HEK293 (cell line): Measurements from ENCODE around the gene HAUS8.

Experiments
- BCL11A ChIP-seq: fragments of 450-650 bp; formaldehyde crosslinking; IDR thresholded peaks from 2 replicates; pipeline ENCODE4 v1.5.1; 2016; ENCODE audit warnings: low read depth, missing biosample characterization, missing genetic modification characterization
- GLI2 ChIP-seq: fragments of 450-650 bp; formaldehyde crosslinking; IDR thresholded peaks from 2 replicates; pipeline ENCODE4; 2017; ENCODE audit warnings: missing biosample characterization, missing genetic modification characterization, low read depth, borderline replicate concordance
- KLF16 ChIP-seq: fragments of 450-650 bp; formaldehyde crosslinking; IDR thresholded peaks from 2 replicates; pipeline ENCODE4 v1.5.1; 2017; ENCODE audit warnings: missing biosample characterization, missing genetic modification characterization
- SP7 ChIP-seq: fragments of 450-650 bp; formaldehyde crosslinking; IDR thresholded peaks from 2 replicates; pipeline ENCODE4 v1.5.1; 2016; ENCODE audit warnings: missing biosample characterization, missing genetic modification characterization
- ZFP41 ChIP-seq: fragments of 450-650 bp; formaldehyde crosslinking; IDR thresholded peaks from 2 replicates; pipeline ENCODE4 v1.5.1; 2016; ENCODE audit warnings: missing biosample characterization, missing genetic modification characterization, borderline replicate concordance
- ZNF112 ChIP-seq: fragments of 450-650 bp; formaldehyde crosslinking; IDR thresholded peaks from 2 replicates; pipeline ENCODE4 v1.5.0; 2017; ENCODE audit warnings: missing biosample characterization, missing genetic modification characterization
- ZNF16 ChIP-seq: fragments of 450-650 bp; formaldehyde crosslinking; IDR thresholded peaks from 2 replicates; pipeline ENCODE4 v1.5.1; 2016; ENCODE audit warnings: low read depth, missing biosample characterization, missing genetic modification characterization
- ZNF174 ChIP-seq: fragments of 450-650 bp; formaldehyde crosslinking; IDR thresholded peaks from 2 replicates; pipeline ENCODE4 v1.5.0; 2017; ENCODE audit warnings: missing biosample characterization, mild to moderate bottlenecking, missing genetic modification characterization
- ZNF175 ChIP-seq: fragments of 450-650 bp; formaldehyde crosslinking; IDR thresholded peaks from 2 replicates; pipeline ENCODE4 v1.5.1; 2016; ENCODE audit warnings: missing biosample characterization, missing genetic modification characterization
- ZNF221 ChIP-seq: fragments of 450-650 bp; formaldehyde crosslinking; IDR thresholded peaks from 2 replicates; pipeline ENCODE4 v1.5.1; 2017; ENCODE audit warnings: missing biosample characterization, missing genetic modification characterization, borderline replicate concordance
- ZNF24 ChIP-seq: fragments of 450-650 bp; formaldehyde crosslinking; IDR thresholded peaks from 2 replicates; pipeline ENCODE4 v1.5.1; 2016; ENCODE audit warnings: missing biosample characterization, missing genetic modification characterization
- ZNF341 ChIP-seq: fragments of 450-650 bp; formaldehyde crosslinking; IDR thresholded peaks from 2 replicates; pipeline ENCODE4; 2016; ENCODE audit warnings: low read depth, missing biosample characterization, missing genetic modification characterization
- ZNF354C ChIP-seq: fragments of 450-650 bp; formaldehyde crosslinking; IDR thresholded peaks from 2 replicates; pipeline ENCODE4 v1.5.1; 2016; ENCODE audit warnings: missing biosample characterization, missing genetic modification characterization, low read depth, borderline replicate concordance
- ZNF37A ChIP-seq: fragments of 450-650 bp; IDR thresholded peaks from 2 replicates; pipeline ENCODE4 v1.5.1; 2018; ENCODE audit warnings: missing biosample characterization, missing genetic modification characterization
- ZNF670 ChIP-seq: fragments of 450-650 bp; formaldehyde crosslinking; IDR thresholded peaks from 2 replicates; pipeline ENCODE4 v1.5.1; 2016; ENCODE audit warnings: missing biosample characterization, missing genetic modification characterization, low read depth
- ZNF837 ChIP-seq: fragments of 450-650 bp; formaldehyde crosslinking; IDR thresholded peaks from 2 replicates; pipeline ENCODE4 v1.5.1; 2016; ENCODE audit warnings: missing biosample characterization, missing genetic modification characterization
- ZXDB ChIP-seq: fragments of 450-650 bp; formaldehyde crosslinking; IDR thresholded peaks from 2 replicates; pipeline ENCODE4 v1.5.1; 2016; ENCODE audit warnings: missing biosample characterization, missing genetic modification characterization
- TF ChIP-seq, protein P1 (sequence below): fragments of 450-650 bp; formaldehyde crosslinking; IDR thresholded peaks from 2 replicates; pipeline ENCODE4 v1.5.1; 2016; ENCODE audit warnings: missing biosample characterization, missing genetic modification characterization, low read depth
- TF ChIP-seq, protein P2 (sequence below): fragments of 450-650 bp; formaldehyde crosslinking; IDR thresholded peaks from 2 replicates; pipeline ENCODE4 v1.5.1; 2017; ENCODE audit warnings: missing biosample characterization, mild to moderate bottlenecking, missing genetic modification characterization, moderate library complexity
- TF ChIP-seq, protein P3 (sequence below): fragments of 450-650 bp; formaldehyde crosslinking; IDR thresholded peaks from 2 replicates; pipeline ENCODE4 v1.5.1; 2016; ENCODE audit warnings: missing biosample characterization, missing genetic modification characterization
- TF ChIP-seq, protein P4 (sequence below): fragments of 450-650 bp; formaldehyde crosslinking; IDR thresholded peaks from 2 replicates; pipeline ENCODE4 v1.5.1; 2017; ENCODE audit warnings: missing biosample characterization, missing genetic modification characterization
- TF ChIP-seq, protein P5 (sequence below): fragments of 450-650 bp; formaldehyde crosslinking; IDR thresholded peaks from 2 replicates; pipeline ENCODE4 v1.5.1; 2016; ENCODE audit warnings: missing biosample characterization, missing genetic modification characterization
- TF ChIP-seq, protein P6 (sequence below): fragments of 450-650 bp; formaldehyde crosslinking; IDR thresholded peaks from 2 replicates; pipeline ENCODE4 v1.5.1; 2017; ENCODE audit warnings: missing biosample characterization, missing genetic modification characterization

HAUS8 gene

DNA sequence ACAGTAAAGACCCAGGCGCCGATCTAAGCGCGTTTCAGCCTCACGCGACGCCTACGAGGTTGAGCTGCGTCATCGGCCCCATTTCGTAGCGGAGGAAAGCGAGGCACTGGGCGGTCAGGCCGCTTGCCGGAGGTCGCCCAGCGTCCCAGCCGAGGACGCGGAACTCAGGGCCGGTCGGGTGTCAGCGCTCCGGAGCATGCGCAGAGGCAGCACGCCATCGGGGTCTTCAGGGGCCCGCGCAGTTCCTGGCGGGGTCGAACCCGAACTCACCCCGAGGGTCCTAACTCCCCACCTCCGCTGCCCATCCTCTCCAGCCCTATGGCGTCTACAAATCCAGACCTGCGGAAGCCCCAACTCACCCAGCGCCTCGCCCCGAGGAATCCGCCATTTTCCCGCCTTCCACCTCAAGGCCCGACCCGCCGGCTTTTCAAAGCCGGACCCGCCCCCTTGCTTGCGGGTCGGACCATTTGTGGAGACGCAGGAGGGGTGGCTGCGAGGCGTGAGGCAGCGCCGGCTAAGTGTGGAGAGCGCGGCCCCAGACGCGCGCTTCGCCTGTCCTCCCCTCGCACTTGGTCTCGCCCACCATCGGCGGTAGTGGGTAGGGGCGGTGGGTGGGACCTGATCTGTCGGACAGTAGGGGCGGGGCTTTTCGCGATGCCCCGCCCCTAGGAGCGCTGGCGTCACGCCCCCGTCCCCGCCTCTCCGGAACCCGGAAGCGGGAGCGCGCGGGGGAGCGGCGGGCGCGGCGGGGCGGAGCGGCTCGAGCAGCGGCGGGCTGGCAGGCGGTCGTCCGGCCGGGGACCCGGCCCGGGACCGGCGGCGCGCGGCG, at the start of gene HAUS8, which contains the start of gene MYO9B (continued):
- TF ChIP-seq, protein P1, sequence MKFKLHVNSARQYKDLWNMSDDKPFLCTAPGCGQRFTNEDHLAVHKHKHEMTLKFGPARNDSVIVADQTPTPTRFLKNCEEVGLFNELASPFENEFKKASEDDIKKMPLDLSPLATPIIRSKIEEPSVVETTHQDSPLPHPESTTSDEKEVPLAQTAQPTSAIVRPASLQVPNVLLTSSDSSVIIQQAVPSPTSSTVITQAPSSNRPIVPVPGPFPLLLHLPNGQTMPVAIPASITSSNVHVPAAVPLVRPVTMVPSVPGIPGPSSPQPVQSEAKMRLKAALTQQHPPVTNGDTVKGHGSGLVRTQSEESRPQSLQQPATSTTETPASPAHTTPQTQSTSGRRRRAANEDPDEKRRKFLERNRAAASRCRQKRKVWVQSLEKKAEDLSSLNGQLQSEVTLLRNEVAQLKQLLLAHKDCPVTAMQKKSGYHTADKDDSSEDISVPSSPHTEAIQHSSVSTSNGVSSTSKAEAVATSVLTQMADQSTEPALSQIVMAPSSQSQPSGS = no peak
- TF ChIP-seq, protein P2, sequence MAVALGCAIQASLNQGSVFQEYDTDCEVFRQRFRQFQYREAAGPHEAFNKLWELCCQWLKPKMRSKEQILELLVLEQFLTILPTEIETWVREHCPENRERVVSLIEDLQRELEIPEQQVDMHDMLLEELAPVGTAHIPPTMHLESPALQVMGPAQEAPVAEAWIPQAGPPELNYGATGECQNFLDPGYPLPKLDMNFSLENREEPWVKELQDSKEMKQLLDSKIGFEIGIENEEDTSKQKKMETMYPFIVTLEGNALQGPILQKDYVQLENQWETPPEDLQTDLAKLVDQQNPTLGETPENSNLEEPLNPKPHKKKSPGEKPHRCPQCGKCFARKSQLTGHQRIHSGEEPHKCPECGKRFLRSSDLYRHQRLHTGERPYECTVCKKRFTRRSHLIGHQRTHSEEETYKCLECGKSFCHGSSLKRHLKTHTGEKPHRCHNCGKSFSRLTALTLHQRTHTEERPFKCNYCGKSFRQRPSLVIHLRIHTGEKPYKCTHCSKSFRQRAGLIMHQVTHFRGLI (tag by site-specific recombination) = no peak; the same call in 1 of the 2 replicates
- no peak for TF ChIP-seq ZNF112 (tag by site-specific recombination)
- TF ChIP-seq KLF16 = peak; percentile 98
- no peak for TF ChIP-seq ZNF37A (tag by site-specific recombination)
- TF ChIP-seq, protein P3, sequence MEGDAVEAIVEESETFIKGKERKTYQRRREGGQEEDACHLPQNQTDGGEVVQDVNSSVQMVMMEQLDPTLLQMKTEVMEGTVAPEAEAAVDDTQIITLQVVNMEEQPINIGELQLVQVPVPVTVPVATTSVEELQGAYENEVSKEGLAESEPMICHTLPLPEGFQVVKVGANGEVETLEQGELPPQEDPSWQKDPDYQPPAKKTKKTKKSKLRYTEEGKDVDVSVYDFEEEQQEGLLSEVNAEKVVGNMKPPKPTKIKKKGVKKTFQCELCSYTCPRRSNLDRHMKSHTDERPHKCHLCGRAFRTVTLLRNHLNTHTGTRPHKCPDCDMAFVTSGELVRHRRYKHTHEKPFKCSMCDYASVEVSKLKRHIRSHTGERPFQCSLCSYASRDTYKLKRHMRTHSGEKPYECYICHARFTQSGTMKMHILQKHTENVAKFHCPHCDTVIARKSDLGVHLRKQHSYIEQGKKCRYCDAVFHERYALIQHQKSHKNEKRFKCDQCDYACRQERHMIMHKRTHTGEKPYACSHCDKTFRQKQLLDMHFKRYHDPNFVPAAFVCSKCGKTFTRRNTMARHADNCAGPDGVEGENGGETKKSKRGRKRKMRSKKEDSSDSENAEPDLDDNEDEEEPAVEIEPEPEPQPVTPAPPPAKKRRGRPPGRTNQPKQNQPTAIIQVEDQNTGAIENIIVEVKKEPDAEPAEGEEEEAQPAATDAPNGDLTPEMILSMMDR = no peak; the same call in 1 of the 2 replicates
- TF ChIP-seq ZNF174 (tag by site-specific recombination) = no peak
- 0 out of 2 replicates have a peak, but pooled peaks have one; percentile 18 for TF ChIP-seq ZNF221
- TF ChIP-seq BCL11A (tag by site-specific recombination) = no peak
- TF ChIP-seq ZNF24 (tag by site-specific recombination) = peak; percentile 83
- peak; percentile 20; the same call in 1 of the 2 replicates for TF ChIP-seq ZNF341 (tag by site-specific recombination)
- no peak for TF ChIP-seq ZNF837 (tag by site-specific recombination)
- TF ChIP-seq ZNF670 (tag by site-specific recombination) = no peak
- TF ChIP-seq GLI2 = no peak
- TF ChIP-seq, protein P4, sequence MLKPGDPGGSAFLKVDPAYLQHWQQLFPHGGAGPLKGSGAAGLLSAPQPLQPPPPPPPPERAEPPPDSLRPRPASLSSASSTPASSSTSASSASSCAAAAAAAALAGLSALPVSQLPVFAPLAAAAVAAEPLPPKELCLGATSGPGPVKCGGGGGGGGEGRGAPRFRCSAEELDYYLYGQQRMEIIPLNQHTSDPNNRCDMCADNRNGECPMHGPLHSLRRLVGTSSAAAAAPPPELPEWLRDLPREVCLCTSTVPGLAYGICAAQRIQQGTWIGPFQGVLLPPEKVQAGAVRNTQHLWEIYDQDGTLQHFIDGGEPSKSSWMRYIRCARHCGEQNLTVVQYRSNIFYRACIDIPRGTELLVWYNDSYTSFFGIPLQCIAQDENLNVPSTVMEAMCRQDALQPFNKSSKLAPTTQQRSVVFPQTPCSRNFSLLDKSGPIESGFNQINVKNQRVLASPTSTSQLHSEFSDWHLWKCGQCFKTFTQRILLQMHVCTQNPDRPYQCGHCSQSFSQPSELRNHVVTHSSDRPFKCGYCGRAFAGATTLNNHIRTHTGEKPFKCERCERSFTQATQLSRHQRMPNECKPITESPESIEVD (tag by site-specific recombination) = no peak
- peak; percentile 92 for TF ChIP-seq SP7
- TF ChIP-seq ZNF16 (tag by site-specific recombination) = no peak
- TF ChIP-seq, protein P5, sequence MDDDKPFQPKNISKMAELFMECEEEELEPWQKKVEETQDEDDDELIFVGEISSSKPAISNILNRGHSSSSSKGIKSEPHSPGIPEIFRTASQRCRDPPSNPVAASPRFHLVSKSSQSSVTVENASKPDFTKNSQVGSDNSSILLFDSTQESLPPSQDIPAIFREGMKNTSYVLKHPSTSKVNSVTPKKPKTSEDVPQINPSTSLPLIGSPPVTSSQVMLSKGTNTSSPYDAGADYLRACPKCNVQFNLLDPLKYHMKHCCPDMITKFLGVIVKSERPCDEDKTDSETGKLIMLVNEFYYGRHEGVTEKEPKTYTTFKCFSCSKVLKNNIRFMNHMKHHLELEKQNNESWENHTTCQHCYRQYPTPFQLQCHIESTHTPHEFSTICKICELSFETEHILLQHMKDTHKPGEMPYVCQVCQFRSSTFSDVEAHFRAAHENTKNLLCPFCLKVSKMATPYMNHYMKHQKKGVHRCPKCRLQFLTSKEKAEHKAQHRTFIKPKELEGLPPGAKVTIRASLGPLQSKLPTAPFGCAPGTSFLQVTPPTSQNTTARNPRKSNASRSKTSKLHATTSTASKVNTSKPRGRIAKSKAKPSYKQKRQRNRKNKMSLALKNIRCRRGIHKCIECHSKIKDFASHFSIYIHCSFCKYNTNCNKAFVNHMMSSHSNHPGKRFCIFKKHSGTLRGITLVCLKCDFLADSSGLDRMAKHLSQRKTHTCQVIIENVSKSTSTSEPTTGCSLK (tag by site-specific recombination) = no peak
- TF ChIP-seq, protein P6, sequence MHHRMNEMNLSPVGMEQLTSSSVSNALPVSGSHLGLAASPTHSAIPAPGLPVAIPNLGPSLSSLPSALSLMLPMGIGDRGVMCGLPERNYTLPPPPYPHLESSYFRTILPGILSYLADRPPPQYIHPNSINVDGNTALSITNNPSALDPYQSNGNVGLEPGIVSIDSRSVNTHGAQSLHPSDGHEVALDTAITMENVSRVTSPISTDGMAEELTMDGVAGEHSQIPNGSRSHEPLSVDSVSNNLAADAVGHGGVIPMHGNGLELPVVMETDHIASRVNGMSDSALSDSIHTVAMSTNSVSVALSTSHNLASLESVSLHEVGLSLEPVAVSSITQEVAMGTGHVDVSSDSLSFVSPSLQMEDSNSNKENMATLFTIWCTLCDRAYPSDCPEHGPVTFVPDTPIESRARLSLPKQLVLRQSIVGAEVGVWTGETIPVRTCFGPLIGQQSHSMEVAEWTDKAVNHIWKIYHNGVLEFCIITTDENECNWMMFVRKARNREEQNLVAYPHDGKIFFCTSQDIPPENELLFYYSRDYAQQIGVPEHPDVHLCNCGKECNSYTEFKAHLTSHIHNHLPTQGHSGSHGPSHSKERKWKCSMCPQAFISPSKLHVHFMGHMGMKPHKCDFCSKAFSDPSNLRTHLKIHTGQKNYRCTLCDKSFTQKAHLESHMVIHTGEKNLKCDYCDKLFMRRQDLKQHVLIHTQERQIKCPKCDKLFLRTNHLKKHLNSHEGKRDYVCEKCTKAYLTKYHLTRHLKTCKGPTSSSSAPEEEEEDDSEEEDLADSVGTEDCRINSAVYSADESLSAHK (tag by site-specific recombination) = no peak
- TF ChIP-seq ZNF354C = no peak
- TF ChIP-seq ZNF175 (tag by site-specific recombination) = no peak
- TF ChIP-seq ZFP41 (tag by site-specific recombination) = no peak
- TF ChIP-seq ZXDB (tag by site-specific recombination) = peak; percentile 99
- TF ChIP-seq, all 188 proteins: peak for 62
